ENCODE data around the gene ZPBP.

The ZPBP gene

DNA sequence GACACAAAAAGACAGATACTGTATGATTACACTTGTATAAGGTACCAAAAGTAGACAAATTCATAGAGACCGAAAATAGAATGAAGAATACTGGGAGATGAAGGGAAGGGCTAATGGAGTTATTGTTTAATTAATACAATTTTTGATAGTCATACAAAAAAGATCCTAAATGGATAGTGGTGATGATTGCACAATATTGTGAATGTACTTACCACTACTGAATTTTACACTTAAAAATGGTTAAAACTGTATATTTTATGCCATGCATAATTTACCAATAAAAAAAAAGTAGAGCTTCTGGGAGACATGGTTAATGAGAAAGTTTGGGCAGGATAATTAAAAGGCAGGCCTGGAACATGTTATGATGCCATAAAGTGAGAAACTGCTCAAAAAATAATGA, 119.0 kb downstream of the ZPBP start:
- H3K9me3 ChIP-seq (ENCODE audit: control insufficient read depth, insufficient read depth, low read length) = no peaks in the 10 kb centered on the region
- no peak overlapping the region for H3K9ac ChIP-seq (ENCODE audit: low read depth, low read length)
- H3K4me1 ChIP-seq (ENCODE audit: insufficient read depth, low read length) = no peaks in the 10 kb centered on the region
- H3K36me3 ChIP-seq (ENCODE audit: insufficient read depth, low read length) = no peaks in the 10 kb centered on the region

DNA sequence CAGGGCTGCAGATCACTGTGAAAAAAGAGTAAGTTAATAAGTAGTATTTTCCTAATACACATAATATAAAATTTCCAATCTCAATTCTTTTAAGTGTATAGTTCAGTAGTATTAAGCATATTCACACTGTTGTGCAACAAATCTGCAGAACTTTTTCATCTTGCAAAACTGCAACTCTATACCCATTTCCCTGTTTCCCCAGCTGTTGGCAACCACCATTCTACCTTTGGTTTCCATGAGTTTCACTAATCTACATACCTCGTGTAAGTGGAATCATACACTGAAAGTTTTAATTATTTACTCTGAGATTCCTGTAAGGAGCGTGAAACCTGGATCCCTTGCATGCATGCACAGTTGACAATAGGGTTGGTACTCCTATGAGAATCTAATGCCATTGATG, 155.4 kb downstream of the ZPBP start:
- Histone ChIP-seq H3K9me3 (ENCODE audit: control insufficient read depth, insufficient read depth, low read length) (peaks cover 6% of the 10 kb centered on the region; the same call in 1 of the 2 replicates), H3K9ac (ENCODE audit: low read depth, low read length) (no peak overlapping the region), H3K4me1 (ENCODE audit: insufficient read depth, low read length) (no peaks in the 10 kb centered on the region), H3K36me3 (ENCODE audit: insufficient read depth, low read length) (no peaks in the 10 kb centered on the region)

DNA sequence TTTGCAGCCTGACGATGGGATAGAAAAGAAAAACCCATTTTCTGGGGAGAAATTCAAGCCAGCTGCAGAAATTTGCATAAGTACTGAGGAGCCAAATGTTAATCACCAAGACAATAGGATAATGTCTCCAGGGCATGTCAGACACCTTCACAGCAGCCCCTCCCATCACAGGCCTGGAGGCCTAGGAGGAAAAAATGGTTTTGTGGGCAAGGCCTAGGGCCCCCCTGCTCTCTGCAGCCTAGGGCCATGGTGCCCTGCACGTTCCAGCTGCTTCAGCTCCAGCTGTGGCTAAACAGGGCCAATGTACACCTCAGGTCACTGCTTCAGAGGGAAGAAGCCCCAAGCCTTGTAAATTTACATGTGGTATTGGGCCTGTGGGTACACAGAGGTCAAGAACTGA, 161.4 kb downstream of the ZPBP start:
- Histone ChIP-seq H3K36me3 (ENCODE audit: insufficient read depth, low read length) (no peaks in the 10 kb centered on the region), H3K9me3 (ENCODE audit: control insufficient read depth, insufficient read depth, low read length) (peaks cover 6% of the 10 kb centered on the region), H3K4me1 (ENCODE audit: insufficient read depth, low read length) (no peaks in the 10 kb centered on the region)

DNA sequence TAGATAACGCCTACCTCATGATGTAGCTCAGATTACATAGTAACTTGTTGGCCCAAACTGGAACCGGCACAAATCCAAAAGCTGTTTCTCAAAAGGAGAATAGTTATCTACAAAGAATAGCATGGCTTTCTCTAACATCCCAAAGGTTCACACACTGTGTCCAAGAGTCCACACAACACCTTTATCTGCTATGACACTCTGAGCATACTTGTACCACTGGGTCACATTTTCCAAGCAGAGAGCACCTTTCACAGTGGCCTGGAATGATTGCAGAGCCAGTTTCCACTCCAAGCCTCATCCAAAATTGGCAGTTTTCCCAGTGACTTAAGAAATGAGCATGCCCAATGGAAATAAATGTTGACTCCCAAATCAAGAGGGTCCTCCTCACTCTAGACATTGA, 164.3 kb downstream of the ZPBP start:
- Histone ChIP-seq H3K36me3 (ENCODE audit: insufficient read depth, low read length) (no peaks in the 10 kb centered on the region), H3K9me3 (ENCODE audit: control insufficient read depth, insufficient read depth, low read length) (peaks cover 4% of the 10 kb centered on the region; the same call in 1 of the 2 replicates), H3K9ac (ENCODE audit: low read depth, low read length) (no peak overlapping the region), H3K4me1 (ENCODE audit: insufficient read depth, low read length) (no peaks in the 10 kb centered on the region)

More for the DNA sequence above, 161.4 kb downstream of the ZPBP start:
- no peak overlapping the region for H3K9ac ChIP-seq (ENCODE audit: low read depth, low read length)

DNA sequence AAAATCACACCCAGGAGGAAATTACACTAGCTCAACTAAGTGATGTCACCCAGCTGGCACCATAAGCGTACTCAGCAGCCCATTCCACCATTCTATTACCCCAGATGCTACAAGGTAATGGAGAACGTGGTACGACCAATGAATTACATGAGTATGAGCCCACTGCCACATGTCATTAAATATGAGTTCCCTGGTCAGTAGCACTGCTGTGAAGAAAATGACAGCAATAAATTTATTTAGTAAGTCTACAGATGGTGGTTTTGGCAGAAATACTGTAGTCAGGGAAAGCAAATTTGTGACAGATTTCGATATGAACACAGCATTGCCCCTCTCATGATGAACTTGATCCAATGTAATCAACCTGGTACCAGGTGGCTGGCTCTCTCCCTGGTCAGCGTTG, 165.4 kb downstream of the ZPBP start:
- Histone ChIP-seq H3K9ac (ENCODE audit: low read depth, low read length) (no peak overlapping the region), H3K9me3 (ENCODE audit: control insufficient read depth, insufficient read depth, low read length) (peaks cover under 1% of the 10 kb centered on the region; the same call in 1 of the 2 replicates), H3K36me3 (ENCODE audit: insufficient read depth, low read length) (no peaks in the 10 kb centered on the region)

DNA sequence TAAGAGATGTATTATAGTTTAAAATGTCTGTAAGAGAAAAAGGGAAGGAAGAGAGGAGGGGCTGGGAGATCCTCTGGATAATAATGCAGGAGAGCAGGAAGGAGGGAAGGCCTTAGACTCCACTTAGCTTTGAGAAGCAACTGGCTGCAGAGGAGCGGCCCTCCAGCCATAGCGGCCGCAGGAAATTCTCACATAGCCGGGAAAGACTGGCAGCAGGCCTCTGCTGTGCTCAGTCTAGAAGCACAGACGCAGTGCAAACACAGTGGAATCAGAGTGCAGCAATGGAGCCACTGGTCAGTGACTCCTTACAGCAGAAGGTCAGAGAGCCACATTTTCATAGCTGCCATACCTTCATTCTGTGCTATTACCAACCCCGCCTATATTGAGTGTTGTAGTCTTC, 166.3 kb downstream of the ZPBP start:
- Histone ChIP-seq H3K4me1 (ENCODE audit: insufficient read depth, low read length) (no peaks in the 10 kb centered on the region), H3K9me3 (ENCODE audit: control insufficient read depth, insufficient read depth, low read length) (no peaks in the 10 kb centered on the region; the same call in 1 of the 2 replicates), H3K36me3 (ENCODE audit: insufficient read depth, low read length) (no peaks in the 10 kb centered on the region), H3K9ac (ENCODE audit: low read depth, low read length) (no peak overlapping the region)

More for the DNA sequence above, 165.4 kb downstream of the ZPBP start:
- H3K4me1 ChIP-seq (ENCODE audit: insufficient read depth, low read length) = no peaks in the 10 kb centered on the region

DNA sequence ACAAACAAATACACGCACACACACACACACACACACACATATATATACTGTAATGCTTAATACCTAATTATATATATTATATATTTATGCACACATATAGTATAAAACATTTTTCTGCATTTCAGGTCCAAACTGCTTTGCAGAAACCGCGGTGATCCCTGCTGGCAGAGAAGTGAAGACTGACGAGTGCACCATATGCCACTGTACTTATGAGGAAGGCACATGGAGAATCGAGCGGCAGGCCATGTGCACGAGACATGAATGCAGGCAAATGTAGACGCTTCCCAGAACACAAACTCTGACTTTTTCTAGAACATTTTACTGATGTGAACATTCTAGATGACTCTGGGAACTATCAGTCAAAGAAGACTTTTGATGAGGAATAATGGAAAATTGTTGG, 181.1 kb downstream of the ZPBP start:
- Histone ChIP-seq H3K9ac (ENCODE audit: low read depth, low read length) (no peak overlapping the region), H3K36me3 (ENCODE audit: insufficient read depth, low read length) (no peaks in the 10 kb centered on the region), H3K4me1 (ENCODE audit: insufficient read depth, low read length) (no peaks in the 10 kb centered on the region), H3K9me3 (ENCODE audit: control insufficient read depth, insufficient read depth, low read length) (peaks cover 7% of the 10 kb centered on the region; the same call in 1 of the 2 replicates)

DNA sequence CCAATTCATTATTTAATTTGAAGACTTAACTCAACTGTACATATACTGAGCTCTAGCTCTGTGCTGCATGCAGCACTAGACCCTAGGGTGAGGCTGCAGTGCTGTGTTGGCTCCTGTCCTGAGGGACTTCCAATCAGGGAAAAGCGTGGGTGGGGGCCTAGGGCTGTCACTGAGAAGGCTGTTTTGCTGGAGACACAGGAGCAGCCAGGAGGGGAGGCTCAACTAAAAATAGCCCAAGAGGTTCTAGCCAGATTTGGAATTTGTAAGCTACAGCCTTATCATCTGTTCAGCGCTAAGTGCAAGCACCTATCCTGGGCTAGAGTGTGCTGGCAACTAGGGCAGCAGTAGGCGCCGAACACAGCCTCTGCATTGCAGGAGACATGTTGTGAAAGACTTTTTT, 198.5 kb downstream of the ZPBP start:
- no peaks in the 10 kb centered on the region for H3K9me3 ChIP-seq (ENCODE audit: control insufficient read depth, insufficient read depth, low read length)
- no peak overlapping the region for H3K9ac ChIP-seq (ENCODE audit: low read depth, low read length)
- no peaks in the 10 kb centered on the region for H3K4me1 ChIP-seq (ENCODE audit: insufficient read depth, low read length)
- no peaks in the 10 kb centered on the region for H3K36me3 ChIP-seq (ENCODE audit: insufficient read depth, low read length)

DNA sequence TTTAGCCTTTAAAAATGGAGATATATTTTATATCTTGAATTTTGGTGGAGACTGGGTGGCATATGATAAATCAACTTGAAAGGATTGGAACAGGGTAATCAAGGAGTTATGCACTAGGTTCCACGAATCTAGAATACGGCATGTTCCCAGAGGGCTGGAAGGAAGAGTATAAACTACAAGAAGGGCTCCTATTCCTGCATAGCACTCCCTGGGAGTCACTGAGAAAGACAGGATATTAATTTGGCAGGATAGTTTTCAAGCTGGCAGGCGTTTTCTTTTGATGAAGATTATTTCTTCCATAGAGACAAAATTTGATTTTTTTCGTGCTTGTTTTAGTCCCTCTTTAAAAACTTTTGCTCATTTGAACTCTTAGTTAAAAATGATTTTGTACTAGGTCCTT, 199.9 kb downstream of the ZPBP start:
- no peaks in the 10 kb centered on the region for H3K9me3 ChIP-seq (ENCODE audit: control insufficient read depth, insufficient read depth, low read length)
- H3K4me1 ChIP-seq (ENCODE audit: insufficient read depth, low read length) = no peaks in the 10 kb centered on the region
- H3K9ac ChIP-seq (ENCODE audit: low read depth, low read length) = no peak overlapping the region
- no peaks in the 10 kb centered on the region for H3K36me3 ChIP-seq (ENCODE audit: insufficient read depth, low read length)

DNA sequence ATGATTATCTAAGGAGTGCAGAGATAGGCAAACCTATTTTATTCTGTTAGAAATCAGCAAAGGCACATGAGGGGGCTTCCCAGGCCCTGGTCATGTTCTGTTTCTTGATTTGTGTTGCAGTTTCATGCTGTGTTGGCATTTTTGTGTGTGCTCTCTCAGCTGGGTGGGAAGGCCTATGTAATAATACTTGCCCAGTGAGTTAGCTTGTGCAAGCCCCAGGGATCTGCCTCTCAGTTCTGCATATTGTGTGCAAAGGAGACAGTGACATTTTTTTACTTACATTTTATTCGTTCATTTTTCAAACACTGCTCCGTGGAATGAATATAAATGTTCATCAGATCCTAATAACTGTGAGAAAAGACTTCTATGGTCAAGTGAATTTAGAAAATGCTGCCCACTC, 200.6 kb downstream of the ZPBP start:
- Histone ChIP-seq H3K36me3 (ENCODE audit: insufficient read depth, low read length) (no peaks in the 10 kb centered on the region), H3K4me1 (ENCODE audit: insufficient read depth, low read length) (no peaks in the 10 kb centered on the region), H3K9me3 (ENCODE audit: control insufficient read depth, insufficient read depth, low read length) (no peaks in the 10 kb centered on the region), H3K9ac (ENCODE audit: low read depth, low read length) (no peak overlapping the region)
